Amygdala (tissue), 56 donors: ENCODE data around the gene UCN.
A peak's percentile ranks its signal among the peaks of the same experiment; 100 is the strongest.
"Not testable (repeated sequence)": the region's sequence is repeated elsewhere in the genome, so short reads cannot be mapped to it uniquely, and the experiment has no call there.

Experiments used
- DNase-seq, 56 donors: peaks; one replicate each; lab custom pipeline; 2025; lab: John Stamatoyannopoulos, UW

UCN gene

GRCh38 chr2:27290549-27290948, 17.7 kb downstream of the UCN start:
- DNase-seq: no peak

DNA sequence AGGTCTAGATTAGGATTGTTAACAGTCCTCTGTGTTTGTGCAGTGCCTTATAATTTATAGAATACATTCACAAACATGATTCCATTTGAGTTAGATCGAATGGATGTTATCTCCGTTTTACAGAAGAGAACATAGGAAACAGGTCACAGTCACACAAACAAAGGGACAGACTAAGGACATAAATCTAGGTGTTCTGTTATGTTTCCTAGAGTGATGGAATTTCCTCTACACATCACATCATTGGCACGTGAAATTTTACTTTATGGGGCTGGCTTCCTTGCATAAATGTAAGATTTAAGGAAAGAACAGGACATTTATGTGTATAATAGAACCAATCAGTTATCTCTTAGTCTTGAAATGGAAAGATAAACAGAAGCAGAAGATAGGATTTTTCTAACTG, 19.6 kb downstream of the UCN start:
- no peak for DNase-seq

DNA sequence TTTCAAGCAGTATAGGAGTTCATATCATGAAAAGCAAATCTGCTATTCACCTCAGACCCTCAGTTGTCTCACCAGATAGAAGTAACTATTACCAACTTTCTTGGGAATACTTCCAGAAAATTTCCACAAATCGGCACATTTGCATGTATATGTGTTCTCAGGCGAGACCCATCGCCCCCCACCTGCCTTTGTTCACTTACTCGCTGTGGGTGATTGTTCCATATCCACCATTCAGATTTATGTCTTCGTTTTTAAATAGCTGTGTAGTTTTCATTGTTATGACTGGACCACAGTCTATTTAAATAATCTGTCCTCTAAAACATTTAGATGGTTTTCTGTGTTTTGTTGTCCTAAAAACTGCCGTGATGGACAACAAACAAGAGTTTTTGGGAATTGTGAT, 22.8 kb downstream of the UCN start:
- no peak for DNase-seq

DNA sequence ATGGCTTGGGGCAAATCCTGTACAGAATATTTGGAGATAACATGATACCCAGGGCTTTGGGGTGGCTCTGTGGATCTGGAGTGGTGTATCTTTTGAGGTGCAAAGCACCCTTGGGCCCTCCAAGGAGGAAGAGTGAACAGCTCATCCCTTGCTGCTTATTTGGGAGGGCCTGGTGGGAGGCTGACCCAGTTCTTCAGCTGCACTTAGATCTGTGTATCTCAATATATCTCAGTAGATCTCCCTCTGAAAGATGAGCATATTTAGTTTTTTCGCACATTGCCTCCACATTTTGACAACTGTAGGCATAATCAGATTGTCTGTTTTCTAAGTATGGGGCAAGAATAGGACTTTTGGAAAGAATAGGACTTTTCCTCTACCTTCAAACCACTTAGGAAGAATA, 23.2 kb downstream of the UCN start:
- peak in 3 of 56 donors; percentile 11 to 27 (median 15) for DNase-seq

- no peak for DNase-seq
Observed at GRCh38 chr2:27282892-27283291, 25.4 kb downstream of the UCN start.

GRCh38 chr2:27281855-27282559, 26.2 kb downstream of the UCN start, which contains the start of gene TRIM54:
Gene TRIM54, plus strand, starts transcription at chr2:27282429. Its CDS starts 303 bp downstream, at chr2:27282732.
- DNase-seq: no peak

- no peak for DNase-seq
Observed at GRCh38 chr2:27281442-27281841, 26.8 kb downstream of the UCN start.

DNA sequence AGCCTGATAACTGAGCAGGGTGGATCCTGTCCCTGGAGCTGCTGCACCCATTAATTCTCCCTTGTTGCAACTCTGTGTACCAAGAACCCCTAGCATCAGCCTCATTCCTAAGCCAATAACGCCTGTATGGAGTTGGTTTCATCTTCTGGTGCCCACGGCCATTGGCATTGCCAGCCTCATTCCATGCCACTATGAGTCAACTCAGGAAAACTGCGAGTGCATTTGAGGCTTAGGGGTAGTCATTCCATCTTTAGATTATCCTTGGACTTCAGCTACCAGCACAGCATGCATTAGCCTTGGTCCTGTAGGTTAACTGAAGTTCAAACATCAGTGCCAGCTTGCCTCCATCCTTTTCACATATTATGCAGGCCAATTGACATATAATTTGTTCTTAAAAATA, 27.4 kb downstream of the UCN start:
- DNase-seq: no peak

GRCh38 chr2:27278010-27278409, 30.2 kb downstream of the UCN start:
- DNase-seq: no peak

GRCh38 chr2:27275211-27276150, 32.8 kb downstream of the UCN start, which contains the start of gene DNAJC5G:
Gene DNAJC5G, plus strand, starts transcription at chr2:27275433. Its CDS starts 1,296 bp downstream, at chr2:27276729.
- no peak for DNase-seq

DNA sequence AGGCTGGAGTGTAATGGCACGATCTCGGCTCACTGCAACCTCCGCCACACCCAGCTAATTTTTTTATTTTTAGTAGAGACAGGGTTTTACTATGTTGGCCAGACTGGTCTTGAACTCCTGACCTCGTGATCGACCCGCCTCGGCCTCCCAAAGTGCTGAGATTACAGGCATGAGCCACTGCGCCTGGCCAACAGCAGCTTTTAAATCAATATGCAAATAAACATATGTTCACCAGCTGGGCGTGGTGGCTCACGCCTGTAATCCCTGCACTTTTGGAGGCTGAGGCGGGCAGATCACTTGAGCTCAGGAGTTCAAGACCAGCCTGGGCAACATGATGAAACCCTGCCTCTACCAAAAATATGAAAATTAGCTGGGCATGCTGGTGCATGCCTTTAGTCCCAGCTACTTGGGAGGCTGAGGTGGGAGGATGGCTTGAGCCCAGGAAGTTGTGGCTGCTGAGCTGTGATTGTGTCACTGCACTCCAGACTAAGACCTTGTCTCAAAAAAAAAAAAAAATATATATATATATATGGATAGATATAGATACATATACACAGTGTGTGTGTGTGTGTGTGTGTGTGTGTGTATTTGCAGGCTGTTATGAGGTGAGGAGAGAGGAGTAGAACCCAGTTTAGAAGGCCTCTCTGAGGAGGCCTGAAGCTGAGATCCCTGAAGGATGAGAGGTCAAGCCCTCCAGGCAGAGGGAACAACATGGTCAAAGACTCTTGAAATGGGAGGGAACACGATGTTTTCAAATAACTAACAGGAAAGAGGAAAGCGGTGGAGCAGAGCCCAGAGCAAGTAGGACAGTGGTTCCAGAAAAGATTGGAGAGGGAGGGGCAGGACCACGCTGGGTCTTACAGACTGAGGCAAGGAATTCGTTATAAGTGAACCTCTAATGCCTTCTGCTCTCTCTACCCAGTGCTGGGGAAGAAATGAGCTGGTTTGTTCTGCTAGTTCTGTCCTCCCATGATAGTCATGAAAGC, 35.4 kb downstream of the UCN start:
- DNase-seq: not testable (repeated sequence)

- no peak for DNase-seq
Observed at GRCh38 chr2:27271631-27272340, 36.5 kb downstream of the UCN start.

- DNase-seq: no peak
Observed at GRCh38 chr2:27270670-27271069, 37.6 kb downstream of the UCN start.

- no peak for DNase-seq
Observed at GRCh38 chr2:27270131-27270530, 38.1 kb downstream of the UCN start.

GRCh38 chr2:27268296-27268695, 39.9 kb downstream of the UCN start:
- not testable (repeated sequence) for DNase-seq

GRCh38 chr2:27265536-27265870, 42.7 kb downstream of the UCN start:
- no peak for DNase-seq

DNA sequence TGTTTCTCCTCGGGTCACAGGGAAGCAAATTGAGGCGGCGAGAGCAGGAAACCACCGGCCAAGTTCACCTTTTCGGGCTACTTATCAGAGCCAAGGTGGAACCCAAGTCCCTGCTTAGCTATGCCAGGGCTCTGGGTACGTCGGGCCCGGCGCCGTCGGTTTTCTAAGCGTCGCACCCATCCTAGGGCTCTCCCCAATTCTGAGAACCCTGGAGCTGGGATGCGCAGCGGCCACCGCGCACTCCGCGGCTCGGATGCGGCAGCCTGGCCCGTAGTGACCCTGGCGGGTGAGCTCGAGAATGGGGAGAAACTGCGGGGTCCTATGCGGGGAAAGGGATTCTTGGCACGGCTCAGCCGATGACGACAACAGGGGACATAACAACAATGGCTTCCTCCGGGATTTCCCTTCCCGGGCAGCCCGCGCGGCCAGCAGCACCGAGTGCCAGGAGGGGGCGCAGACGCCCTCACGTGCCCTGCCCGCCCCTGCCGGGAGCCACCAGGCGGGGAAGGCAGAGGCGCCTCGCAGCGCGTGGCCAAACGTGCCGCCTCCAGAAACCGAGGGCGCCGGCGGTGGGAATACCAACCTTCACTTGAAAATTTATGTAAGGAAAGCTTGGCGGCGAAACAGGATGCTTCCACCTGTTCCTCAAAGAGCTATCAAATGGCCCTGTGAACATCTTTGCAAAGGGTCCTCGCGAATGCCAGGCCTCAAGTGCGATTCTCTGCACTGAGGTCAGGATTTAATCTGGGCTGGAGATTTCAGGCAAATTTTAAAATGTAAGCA, 43.3 kb downstream of the UCN start:
- DNase-seq: peak in 23 of 56 donors; percentile 6 to 63 (median 23)

DNA sequence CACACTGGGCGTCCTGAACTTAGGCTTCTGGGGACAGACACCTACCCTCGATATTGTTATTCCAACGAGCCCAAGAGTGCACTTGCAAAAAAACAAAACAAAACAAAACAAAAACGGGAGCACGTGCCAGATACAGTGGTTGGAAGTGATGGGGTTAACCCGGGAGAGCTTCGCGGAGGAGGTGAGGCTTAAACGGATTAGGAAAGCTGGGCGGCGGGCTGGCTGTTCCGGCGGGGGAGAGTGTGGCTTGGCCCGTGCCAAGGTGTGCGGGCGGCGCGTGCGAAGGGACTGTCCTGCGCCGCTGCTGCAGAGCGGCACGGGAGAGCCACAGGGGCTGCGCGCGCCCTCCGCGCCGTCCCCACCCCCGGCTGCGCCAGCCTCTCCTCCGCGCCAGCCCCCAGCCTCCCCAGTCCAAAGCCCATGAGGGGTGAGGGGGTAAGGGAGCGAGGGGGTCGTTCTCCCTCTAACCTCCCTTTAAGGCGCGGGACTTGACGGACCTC, 43.9 kb downstream of the UCN start:
- no peak for DNase-seq
